ENCODE results near the gene SSH2.
"Not testable (repeated sequence)": the region's sequence is repeated elsewhere in the genome, so short reads cannot be mapped to it uniquely, and the experiment has no call there.

The SSH2 gene

DNA sequence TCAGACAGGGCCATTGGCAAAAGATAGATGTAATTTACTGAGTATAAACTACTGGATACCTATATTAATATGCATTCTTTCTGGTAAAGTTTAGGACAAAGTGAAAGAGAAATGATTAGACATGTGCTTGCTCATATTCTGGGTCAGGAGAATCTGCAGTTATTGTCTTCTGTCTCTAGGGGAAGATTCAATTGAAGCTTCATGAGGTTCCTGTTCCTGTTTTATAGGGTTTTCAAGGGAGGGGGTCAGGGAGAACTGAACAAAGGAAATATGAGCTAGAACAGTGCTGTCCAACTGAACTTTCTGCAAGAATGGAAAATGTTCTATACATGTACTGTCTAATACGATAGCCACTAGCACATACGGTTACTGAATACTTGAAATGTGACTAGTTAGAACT lies 248.0 kb downstream of the SSH2 start:
- H3K4me3 ChIP-seq (ENCODE audit: low read depth, low read length) = no peak overlapping the region

DNA sequence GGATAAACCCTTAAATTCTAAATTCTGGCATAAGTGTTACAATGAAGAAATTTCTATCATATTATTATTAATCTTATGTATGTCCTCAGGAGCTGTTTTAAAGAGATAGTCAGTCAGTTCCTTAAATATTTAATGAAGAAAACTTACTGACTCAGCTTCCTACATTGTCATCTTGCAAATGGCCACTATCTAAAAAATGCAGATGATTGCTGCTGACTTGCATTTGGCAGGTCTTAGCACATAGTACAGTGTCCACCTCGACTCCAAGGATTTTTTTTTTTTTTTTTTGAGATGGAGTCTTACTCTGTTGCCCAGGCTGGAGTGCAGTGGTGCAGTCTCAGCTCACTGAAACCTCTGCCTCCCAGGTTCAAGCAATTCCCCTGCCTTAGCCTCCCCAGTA lies 252.2 kb downstream of the SSH2 start:
- H3K4me3 ChIP-seq (ENCODE audit: low read depth, low read length) = no peak overlapping the region

- no peak overlapping the region for H3K4me3 ChIP-seq (ENCODE audit: low read depth, low read length)
These were observed 252.7 kb downstream of the SSH2 start for GRCh38 chr17:29677221-29677791.

GRCh38 chr17:29675961-29676360 lies 254.1 kb downstream of the SSH2 start:
- H3K4me3 ChIP-seq (ENCODE audit: low read depth, low read length) = not testable (repeated sequence)

GRCh38 chr17:29674281-29674680 lies 255.7 kb downstream of the SSH2 start:
- no peak overlapping the region for H3K4me3 ChIP-seq (ENCODE audit: low read depth, low read length)

GRCh38 chr17:29671661-29672060 lies 258.4 kb downstream of the SSH2 start:
- no peak overlapping the region for H3K4me3 ChIP-seq (ENCODE audit: low read depth, low read length)

- no peak overlapping the region for H3K4me3 ChIP-seq (ENCODE audit: low read depth, low read length)
These were observed 260.8 kb downstream of the SSH2 start for GRCh38 chr17:29669266-29669665.

DNA sequence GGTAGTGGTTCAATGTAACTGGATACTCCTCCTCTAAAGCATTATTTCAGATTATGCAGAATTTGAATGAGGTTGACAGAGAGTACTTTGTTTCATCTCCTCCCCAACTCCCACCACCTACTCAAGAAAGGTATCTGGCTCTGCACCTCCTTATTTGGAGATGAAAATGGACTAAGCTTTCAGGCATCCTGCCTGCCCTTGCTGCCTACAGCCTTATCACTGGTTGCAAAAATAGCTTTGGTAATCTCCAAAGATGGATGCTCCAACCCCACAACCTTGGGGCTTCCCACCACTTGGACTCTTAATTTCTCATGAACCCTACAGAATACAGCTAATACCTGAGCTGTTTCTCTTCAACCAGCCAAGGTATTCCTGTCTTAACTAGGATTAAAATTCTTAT lies 262.1 kb downstream of the SSH2 start:
- H3K4me3 ChIP-seq (ENCODE audit: low read depth, low read length) = no peak overlapping the region

- no peak overlapping the region for H3K4me3 ChIP-seq (ENCODE audit: low read depth, low read length)
These were observed 264.6 kb downstream of the SSH2 start for GRCh38 chr17:29665481-29665810.

- no peak overlapping the region for H3K4me3 ChIP-seq (ENCODE audit: low read depth, low read length)
These were observed 265.1 kb downstream of the SSH2 start for GRCh38 chr17:29664743-29665480.

GRCh38 chr17:29663155-29663554 lies 266.9 kb downstream of the SSH2 start:
- no peak overlapping the region for H3K4me3 ChIP-seq (ENCODE audit: low read depth, low read length)

- no peak overlapping the region for H3K4me3 ChIP-seq (ENCODE audit: low read depth, low read length)
These were observed 268.8 kb downstream of the SSH2 start for GRCh38 chr17:29661213-29661612.

GRCh38 chr17:29659155-29659554 lies 270.9 kb downstream of the SSH2 start:
- no peak overlapping the region for H3K4me3 ChIP-seq (ENCODE audit: low read depth, low read length)

GRCh38 chr17:29655323-29655722 lies 274.7 kb downstream of the SSH2 start:
- no peak overlapping the region for H3K4me3 ChIP-seq (ENCODE audit: low read depth, low read length)

GRCh38 chr17:29653995-29654714 lies 275.9 kb downstream of the SSH2 start:
- no peak overlapping the region for H3K4me3 ChIP-seq (ENCODE audit: low read depth, low read length)

- no peak overlapping the region for H3K4me3 ChIP-seq (ENCODE audit: low read depth, low read length)
These were observed 277.1 kb downstream of the SSH2 start for GRCh38 chr17:29652976-29653375.

DNA sequence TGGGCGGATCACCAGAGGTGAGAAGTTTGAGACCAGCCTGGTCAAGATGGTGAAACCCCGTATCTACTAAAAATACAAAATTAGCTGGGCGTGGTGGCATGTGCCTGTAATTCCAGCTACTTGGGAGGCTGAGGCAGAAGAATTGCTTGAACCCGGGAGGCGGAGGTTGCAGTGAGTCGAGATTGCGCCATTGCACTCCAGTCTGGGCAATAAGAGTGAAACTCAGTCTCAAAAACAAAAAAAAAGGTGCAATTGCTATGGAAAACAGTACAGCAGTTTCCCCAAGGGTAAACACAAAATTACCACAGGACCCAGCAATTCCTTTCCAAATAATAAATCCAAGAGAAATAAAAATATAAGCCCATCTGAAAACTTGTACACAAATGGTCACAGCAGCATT lies 278.1 kb downstream of the SSH2 start:
- H3K4me3 ChIP-seq (ENCODE audit: low read depth, low read length) = not testable (repeated sequence)

DNA sequence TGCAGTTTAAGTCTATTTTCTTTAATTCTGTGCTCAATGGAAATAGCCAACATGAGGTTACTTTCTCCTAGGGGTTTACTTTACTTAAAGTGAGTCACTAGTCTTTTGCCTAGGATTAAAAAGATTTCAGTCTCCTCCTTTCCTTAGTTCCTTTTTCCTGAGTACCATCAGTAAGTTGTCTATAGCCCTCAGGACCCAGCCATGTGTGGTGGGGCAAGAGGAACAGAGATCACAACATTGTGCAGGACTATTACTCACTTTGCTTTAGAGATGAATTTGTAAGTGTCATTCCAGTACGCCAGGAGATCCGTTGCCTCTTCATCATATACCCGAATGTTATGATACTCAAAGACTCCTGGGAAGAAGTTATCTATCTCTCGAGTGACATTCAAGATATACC lies 279.6 kb downstream of the SSH2 start:
- no peak overlapping the region for H3K4me3 ChIP-seq (ENCODE audit: low read depth, low read length)

DNA sequence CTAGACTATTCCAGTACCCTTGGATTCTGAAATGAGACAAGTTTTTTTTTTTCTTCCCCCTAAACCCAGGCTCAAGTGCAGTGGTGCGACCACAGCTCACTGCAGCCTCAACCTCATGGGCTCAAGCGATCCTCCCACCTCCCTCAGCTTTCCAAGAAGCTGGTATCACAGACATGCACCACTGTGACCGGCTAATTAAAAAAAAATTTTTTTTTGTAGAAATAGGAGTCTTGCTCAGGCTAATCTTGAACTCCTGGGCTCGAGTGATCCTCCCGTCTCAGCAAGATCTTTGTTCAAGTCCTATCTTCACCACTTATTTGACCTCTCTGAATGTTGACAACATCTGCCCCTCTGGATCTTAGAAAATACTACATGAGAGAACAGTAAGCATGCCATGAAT lies 280.7 kb downstream of the SSH2 start:
- H3K4me3 ChIP-seq (ENCODE audit: low read depth, low read length) = no peak overlapping the region

DNA sequence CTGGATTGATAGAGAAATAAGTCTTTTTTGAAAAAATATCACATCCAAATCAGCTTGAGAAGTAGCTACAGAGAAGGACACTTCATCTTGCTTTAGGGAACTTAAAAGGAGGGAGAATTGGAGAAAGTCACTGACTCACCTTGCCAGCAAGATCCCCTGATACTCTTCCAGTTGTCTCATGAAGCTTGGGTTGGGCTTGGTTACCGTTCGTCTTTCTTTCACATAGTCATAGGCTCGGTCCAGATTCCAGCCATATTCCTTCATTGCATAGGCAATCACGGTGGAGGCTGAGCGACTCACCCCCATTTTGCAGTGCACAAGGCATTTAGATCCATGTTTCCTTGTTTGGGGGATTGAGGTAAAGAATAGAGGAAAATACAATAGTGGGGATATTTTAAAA lies 282.0 kb downstream of the SSH2 start:
- H3K4me3 ChIP-seq (ENCODE audit: low read depth, low read length) = no peak overlapping the region

- no peak overlapping the region for H3K4me3 ChIP-seq (ENCODE audit: low read depth, low read length)
These were observed 284.4 kb downstream of the SSH2 start for GRCh38 chr17:29645515-29646051.

DNA sequence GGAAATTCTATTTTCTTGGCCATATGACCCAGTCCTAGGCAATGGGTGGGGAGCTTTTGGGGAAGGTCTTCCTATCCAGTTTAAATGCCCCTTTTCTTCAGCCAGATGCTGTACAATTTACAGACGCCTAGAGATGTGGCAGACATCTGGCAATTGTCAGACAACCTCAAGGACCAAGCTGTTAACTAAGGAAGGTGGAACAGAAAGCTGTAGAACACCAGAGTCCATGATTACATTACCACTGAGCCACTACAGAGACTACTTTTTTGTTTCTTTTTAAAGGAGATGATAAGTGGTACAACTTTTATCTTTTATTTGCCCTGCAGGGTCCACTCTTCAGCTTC lies 286.2 kb downstream of the SSH2 start:
- no peak overlapping the region for H3K4me3 ChIP-seq (ENCODE audit: low read depth, low read length)
